ENCODE data around the gene FAM237B. TPM values are rescaled to one million over a fixed set of nuclear protein-coding genes. Genes with fewer than 3 reads are reported as not detected.

Gene FAM237B
- total RNA-seq, 1 experiment from 2014 or later: not detected

GRCh38 chr7:90334193-90334843 lies 13.2 kb upstream of the FAM237B start:
- peaks cover 5% of the 10 kb centered on the region for H3K9me3 ChIP-seq
- DNase-seq: no peak
- no peaks in the 10 kb centered on the region for H3K27me3 ChIP-seq (replicated peaks; ENCODE audit: control insufficient read depth, insufficient read depth, low read length)
- TF ChIP-seq CTCF (IDR thresholded peaks at IDR 0.05; ENCODE audit: insufficient read depth in 1 of 2, low read depth in 1 of 2, low read length in 1 of 2, severe bottlenecking in 1 of 2, unreplicated experiment in 1 of 2): no peak
- Mint-ChIP-seq H3K27ac (ENCODE audit: unreplicated experiment) (no peak overlapping the region), H3K4me3 (ENCODE audit: unreplicated experiment) (no peak overlapping the region), H3K4me1 (ENCODE audit: low read depth, unreplicated experiment) (no peaks in the 10 kb centered on the region), H3K9me3 (ENCODE audit: unreplicated experiment) (no peaks in the 10 kb centered on the region), H3K36me3 (ENCODE audit: insufficient read depth, unreplicated experiment) (no peaks in the 10 kb centered on the region), H3K27me3 (ENCODE audit: insufficient read depth, unreplicated experiment) (peaks cover 9% of the 10 kb centered on the region)
- no peak overlapping the region for H3K4me3 ChIP-seq (ENCODE audit: low read depth, low read length)
- CTCF ChIA-PET: no interaction called here
- intact Hi-C loops (cut with micrococcal nuclease; ENCODE audit: unreplicated experiment): no loop called here
- H3K36me3 ChIP-seq (ENCODE audit: control insufficient read depth, insufficient read depth, low read length): no peaks in the 10 kb centered on the region
- POLR2A ChIA-PET: no interaction called here
- BruUV-seq (replicated peaks): no TSS peak
- no peaks in the 10 kb centered on the region; the same call in 1 of the 2 replicates for H3K4me1 ChIP-seq

- POLR2A ChIA-PET: no interaction called here
These were observed 5.4 kb upstream of the FAM237B start for GRCh38 chr7:90326500-90326899.

GRCh38 chr7:90322837-90323236 lies 1.7 kb upstream of the FAM237B start:
- peaks cover 25% of the 10 kb centered on the region for H3K27me3 Mint-ChIP-seq (ENCODE audit: insufficient read depth, unreplicated experiment)
- ChIA-PET CTCF (no interaction called here), POLR2A (no interaction called here)
- no peaks in the 10 kb centered on the region for H3K9me3 Mint-ChIP-seq (ENCODE audit: unreplicated experiment)
- TF ChIP-seq CTCF (IDR thresholded peaks at IDR 0.05; ENCODE audit: insufficient read depth in 1 of 2, low read depth in 1 of 2, low read length in 1 of 2, severe bottlenecking in 1 of 2, unreplicated experiment in 1 of 2): no peak
- Histone ChIP-seq H3K9me3 (no peaks in the 10 kb centered on the region), H3K27me3 (replicated peaks; ENCODE audit: control insufficient read depth, insufficient read depth, low read length) (no peaks in the 10 kb centered on the region; the same call in 1 of the 2 replicates), H3K4me3 (ENCODE audit: low read depth, low read length) (no peak overlapping the region), H3K36me3 (ENCODE audit: control insufficient read depth, insufficient read depth, low read length) (no peaks in the 10 kb centered on the region), H3K4me1 (peaks cover 8% of the 10 kb centered on the region; the same call in 1 of the 2 replicates)
- H3K4me1 Mint-ChIP-seq (ENCODE audit: low read depth, unreplicated experiment): peaks cover 7% of the 10 kb centered on the region
- H3K36me3 Mint-ChIP-seq (ENCODE audit: insufficient read depth, unreplicated experiment): no peaks in the 10 kb centered on the region
- no peak overlapping the region for H3K4me3 Mint-ChIP-seq (ENCODE audit: unreplicated experiment)
- no peak for DNase-seq
- no TSS peak for BruUV-seq (replicated peaks)
- intact Hi-C loops (cut with micrococcal nuclease; ENCODE audit: unreplicated experiment): no loop called here
- H3K27ac Mint-ChIP-seq (ENCODE audit: unreplicated experiment): no peak overlapping the region

More at GRCh38 chr7:90326500-90326899, 5.4 kb upstream of the FAM237B start:
- no peak overlapping the region for H3K4me3 ChIP-seq (ENCODE audit: low read depth, low read length)
- H3K9me3 Mint-ChIP-seq (ENCODE audit: unreplicated experiment): no peaks in the 10 kb centered on the region
- intact Hi-C loops (cut with micrococcal nuclease; ENCODE audit: unreplicated experiment): no loop called here
- no peak overlapping the region for H3K27ac Mint-ChIP-seq (ENCODE audit: unreplicated experiment)
- no peak overlapping the region for H3K4me3 Mint-ChIP-seq (ENCODE audit: unreplicated experiment)
- DNase-seq: no peak
- H3K27me3 ChIP-seq (replicated peaks; ENCODE audit: control insufficient read depth, insufficient read depth, low read length): no peaks in the 10 kb centered on the region; the same call in 1 of the 2 replicates
- peaks cover 16% of the 10 kb centered on the region for H3K27me3 Mint-ChIP-seq (ENCODE audit: insufficient read depth, unreplicated experiment)
- no peaks in the 10 kb centered on the region for H3K4me1 ChIP-seq
- no peaks in the 10 kb centered on the region for H3K36me3 ChIP-seq (ENCODE audit: control insufficient read depth, insufficient read depth, low read length)
- no peaks in the 10 kb centered on the region for H3K36me3 Mint-ChIP-seq (ENCODE audit: insufficient read depth, unreplicated experiment)
- no TSS peak for BruUV-seq (replicated peaks)
- TF ChIP-seq CTCF (IDR thresholded peaks at IDR 0.05; ENCODE audit: insufficient read depth in 1 of 2, low read depth in 1 of 2, low read length in 1 of 2, severe bottlenecking in 1 of 2, unreplicated experiment in 1 of 2): no peak
- no peaks in the 10 kb centered on the region for H3K4me1 Mint-ChIP-seq (ENCODE audit: low read depth, unreplicated experiment)
- no peaks in the 10 kb centered on the region for H3K9me3 ChIP-seq
- CTCF ChIA-PET: no interaction called here

All from Caco-2 (cell line).